Pulmonary artery endothelial cell (primary cell): ENCODE data around the gene SH3BP4. TPM values are rescaled to one million over a fixed set of nuclear protein-coding genes. Genes with fewer than 3 reads are reported as not detected.

Source experiments
- DNase-seq: peaks from one replicate; pipeline ENCODE4 v3.0.0-alpha.2; 2011; ENCODE audit warnings: low read depth, low spot score
- total RNA-seq: library from RNA; depleted of rRNA; stranded (reverse); fragments of >200 nt; gene quantifications from 2 replicates; pipeline ENCODE4 v1.2.3, GENCODE V29; 2014

SH3BP4 gene
- total RNA-seq, 1 donor from 2014 or later = 47.7 TPM

DNA sequence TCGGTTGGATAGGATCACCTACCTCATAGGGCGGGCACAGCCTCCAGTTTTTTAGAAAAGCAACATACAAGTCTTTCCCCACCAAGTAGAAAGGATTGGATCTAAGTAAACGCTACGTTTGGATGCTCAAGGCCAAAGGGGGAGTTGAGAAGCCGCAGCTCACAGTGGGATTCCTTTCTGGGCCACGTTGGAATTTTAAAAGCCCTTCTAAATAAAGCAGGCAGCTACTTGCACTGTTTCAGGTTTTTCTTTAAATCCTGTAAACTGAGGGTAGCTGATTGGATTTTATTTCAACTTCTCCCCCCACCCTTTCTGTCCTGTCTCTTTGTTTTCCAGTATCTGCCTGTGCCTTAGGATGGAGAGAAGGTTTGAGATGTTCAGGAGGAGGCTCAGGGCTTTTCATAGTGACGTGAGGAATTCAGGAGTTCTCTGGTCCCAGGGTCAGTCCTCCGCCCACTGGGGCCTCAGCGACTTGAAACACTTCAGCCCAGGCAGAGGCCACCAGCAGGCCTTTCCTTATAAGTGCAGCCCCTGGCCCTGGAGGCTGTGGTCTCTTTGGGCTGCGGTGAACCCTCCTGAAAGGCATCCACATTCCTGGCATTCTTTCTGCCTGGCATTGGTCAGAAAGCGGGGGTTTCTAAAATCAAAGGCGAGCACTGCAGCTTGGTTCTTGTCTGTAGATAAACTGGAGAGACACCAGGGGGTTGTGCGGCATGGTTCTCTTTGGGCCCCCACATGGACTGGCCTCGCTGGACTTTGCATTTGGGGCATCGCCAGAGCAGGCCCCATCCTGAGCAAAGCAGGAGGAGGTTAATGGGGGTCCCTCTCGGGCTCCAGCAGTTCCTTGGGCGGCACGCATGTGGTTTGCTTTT is 44.5 kb downstream of the SH3BP4 start:
- DNase-seq = peak; percentile 62

DNA sequence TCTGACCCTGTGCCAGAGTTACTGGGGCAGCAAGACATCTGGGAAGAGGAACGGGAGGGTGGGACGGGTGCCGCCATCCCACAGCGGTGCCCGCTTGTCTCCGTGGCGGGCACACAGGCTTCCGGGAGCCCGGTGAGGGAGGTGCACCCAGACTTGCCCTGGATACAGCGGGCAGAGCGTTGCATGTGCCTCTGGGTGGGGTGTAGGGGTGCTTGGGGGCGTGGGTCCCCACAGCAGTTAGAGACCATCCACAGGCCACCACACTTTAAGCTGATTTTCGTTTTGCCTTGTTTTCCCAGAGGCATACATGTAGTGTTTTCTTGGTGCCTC is 45.1 kb downstream of the SH3BP4 start:
- no peak for DNase-seq

GRCh38 chr2:234997389-234997788 is 45.6 kb downstream of the SH3BP4 start:
- no peak for DNase-seq

- no peak for DNase-seq
Observed at GRCh38 chr2:234998404-234999211, 46.8 kb downstream of the SH3BP4 start.

GRCh38 chr2:234999740-235000425 is 48.1 kb downstream of the SH3BP4 start:
- no peak for DNase-seq

- DNase-seq = no peak
Observed at GRCh38 chr2:235000426-235001236, 48.8 kb downstream of the SH3BP4 start.

GRCh38 chr2:235001237-235002133 is 49.7 kb downstream of the SH3BP4 start:
- DNase-seq = no peak

- no peak for DNase-seq
Observed at GRCh38 chr2:235002198-235003095, 50.6 kb downstream of the SH3BP4 start.

DNA sequence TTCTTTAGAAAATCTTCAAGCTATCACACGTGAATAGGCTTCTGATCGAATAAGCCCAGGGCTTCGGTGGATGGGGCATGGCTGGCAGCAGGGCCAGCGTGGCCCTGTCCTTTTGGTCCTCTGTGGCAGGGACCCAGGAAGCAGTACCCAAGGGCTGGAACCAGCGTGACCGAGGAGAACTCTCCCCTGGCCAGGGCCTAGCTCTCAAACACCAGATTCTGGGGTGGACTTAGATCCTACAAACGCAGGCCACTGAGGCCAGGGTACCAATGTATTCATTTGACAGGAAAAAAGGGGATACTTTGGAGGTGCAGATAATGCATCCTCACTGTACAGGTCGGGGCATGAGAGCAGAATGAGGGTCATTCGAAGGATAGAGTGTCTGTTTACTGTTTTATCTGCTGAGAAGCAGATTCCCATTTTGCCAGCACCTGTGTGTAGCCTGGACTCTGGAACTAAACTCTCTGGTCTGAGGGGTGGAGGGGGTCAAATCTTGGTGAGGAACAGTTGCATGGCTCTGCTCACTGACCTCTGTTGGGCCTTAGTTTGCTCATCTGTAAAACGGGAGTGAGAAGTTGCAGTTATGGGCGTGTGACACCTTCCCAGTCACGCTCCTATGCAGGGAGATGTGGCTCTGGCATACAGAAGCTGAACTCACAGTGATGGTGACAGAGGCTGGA is 51.4 kb downstream of the SH3BP4 start:
- DNase-seq = no peak

DNA sequence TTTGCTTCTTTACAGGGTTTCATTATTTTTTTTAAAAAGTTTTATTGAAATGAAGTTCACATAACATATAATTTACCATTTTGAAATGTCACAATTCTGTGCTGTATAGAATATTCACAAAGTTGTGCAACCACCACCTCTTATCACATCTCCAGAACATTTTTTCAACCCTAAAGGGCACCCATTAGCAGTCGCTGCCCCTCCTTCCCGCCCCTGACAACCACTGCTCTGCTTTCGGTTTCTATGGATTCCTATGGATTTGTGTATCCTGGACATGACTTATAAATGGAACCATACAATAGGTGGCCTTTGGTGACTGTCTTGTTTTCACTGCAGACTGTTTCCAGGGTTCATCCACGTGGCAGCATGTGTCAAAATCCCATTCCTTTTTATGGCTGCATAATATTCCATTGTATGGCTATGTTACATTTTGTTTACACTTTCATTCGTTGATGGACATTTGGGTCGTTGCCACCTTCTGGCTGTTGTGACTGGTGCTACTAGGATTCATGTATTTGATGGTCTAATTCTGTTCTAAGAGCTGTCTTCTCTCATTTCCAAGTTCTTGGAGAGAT is 52.6 kb downstream of the SH3BP4 start:
- DNase-seq = no peak

GRCh38 chr2:235005023-235005422 is 53.2 kb downstream of the SH3BP4 start:
- DNase-seq = no peak

DNA sequence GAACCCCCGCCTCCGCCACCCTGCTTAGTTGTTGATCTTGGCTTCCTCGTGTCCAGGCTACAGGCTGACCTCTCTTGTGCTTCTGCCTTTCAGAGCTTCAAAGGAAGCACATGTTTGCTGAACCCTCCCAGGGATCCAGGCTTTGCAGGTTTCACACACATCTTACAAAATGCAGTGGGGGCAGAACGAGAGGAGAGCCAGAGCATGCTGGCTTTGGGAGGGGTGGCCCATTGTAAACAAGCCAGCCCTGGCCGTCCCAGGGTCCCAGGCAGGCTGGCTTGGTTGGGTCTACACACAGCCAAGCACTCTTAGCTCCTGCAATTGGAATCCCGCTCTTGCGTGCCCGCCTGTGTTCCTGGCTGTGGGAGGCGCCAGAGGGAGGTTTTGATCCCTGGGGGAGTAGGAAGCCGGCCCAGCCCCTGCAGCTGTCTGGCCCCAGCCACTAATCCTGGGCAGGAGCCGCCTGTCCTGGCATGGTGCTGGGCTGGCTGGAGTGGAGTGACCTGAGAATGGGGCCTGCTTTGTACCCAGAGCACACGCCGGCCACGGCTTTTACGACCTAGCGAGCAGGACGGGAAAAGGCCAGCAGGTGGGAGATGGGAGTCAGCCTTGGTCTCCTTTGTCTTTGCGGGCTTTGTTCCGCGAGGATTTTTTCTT is 53.9 kb downstream of the SH3BP4 start:
- DNase-seq = no peak

- no peak for DNase-seq
Observed at GRCh38 chr2:235006461-235006860, 54.6 kb downstream of the SH3BP4 start.

GRCh38 chr2:235006986-235007385 is 55.2 kb downstream of the SH3BP4 start:
- DNase-seq = no peak

GRCh38 chr2:235007664-235008457 is 56.0 kb downstream of the SH3BP4 start:
- no peak for DNase-seq

DNA sequence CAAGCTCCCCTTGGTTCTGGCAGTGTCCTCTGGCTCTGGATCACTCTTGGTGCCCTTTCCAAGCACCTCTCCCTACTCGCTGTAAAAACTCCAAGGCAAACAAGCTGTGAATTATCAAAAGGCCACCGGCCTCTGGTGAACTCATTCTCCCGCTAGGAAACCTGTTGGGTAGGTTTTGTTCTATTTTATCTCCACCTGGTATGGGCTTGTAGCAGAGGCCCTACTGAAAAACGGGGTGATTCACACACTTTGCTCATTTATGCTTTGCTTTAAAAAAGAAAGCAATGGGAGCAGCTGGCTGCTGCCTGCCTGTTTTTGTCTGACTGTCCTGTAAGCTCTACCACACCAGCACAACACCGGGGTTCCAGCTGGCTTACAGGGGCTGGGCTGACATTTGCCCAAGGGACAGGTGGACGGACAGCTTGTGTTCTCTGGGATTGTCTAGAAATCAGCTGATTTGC is 56.8 kb downstream of the SH3BP4 start:
- DNase-seq = no peak

DNA sequence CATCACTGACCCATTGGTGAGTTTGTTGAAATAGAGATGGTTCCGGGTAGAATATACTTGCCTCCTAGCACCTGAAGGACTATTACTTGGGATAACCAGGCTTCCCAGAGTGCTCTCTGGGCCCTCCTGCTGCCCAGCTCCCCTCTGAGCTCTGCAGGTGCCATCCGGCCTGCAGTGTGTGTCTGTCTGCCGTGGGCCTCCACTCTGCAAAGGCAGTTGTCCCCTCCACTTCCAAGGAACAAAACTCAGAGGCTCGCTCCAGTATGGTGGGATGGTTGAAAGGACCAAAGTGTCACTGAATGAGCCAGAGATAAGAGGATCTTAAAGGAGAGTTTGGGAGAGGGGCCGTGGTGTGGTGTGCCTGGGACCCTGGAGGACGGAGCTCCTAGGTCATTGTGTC is 57.3 kb downstream of the SH3BP4 start:
- DNase-seq = no peak
